SK-N-MC (cell line): ENCODE data around the gene GSTM5.

Source experiments
- EZH2 ChIP-seq: fragments of 200-600 bp; sonication (generic); IDR thresholded peaks from one replicate; pipeline ENCODE4 v1.6.1; 2017; ENCODE audit warnings: antibody characterized with exemption
- POLR2AphosphoS5 ChIP-seq: IDR thresholded peaks from 2 replicates; pipeline ENCODE4 v1.6.1; 2012; ENCODE audit warnings: mild to moderate bottlenecking, low read depth, low read length, borderline replicate concordance

- TF ChIP-seq EZH2 (no peak), POLR2AphosphoS5 (no peak)
These were observed 28.7 kb downstream of the GSTM5 start, which contains the start of gene GSTM3 for GRCh38 chr1:109740615-109741373.
